ENCODE measurements around the gene LAMTOR1. TPM values are rescaled to one million over a fixed set of nuclear protein-coding genes. Genes with fewer than 3 reads are reported as not detected.

Gene LAMTOR1
- total RNA-seq, 2 donors from 2014 or later, result 53.4 to 69.1 TPM

- Mint-ChIP-seq H3K4me3 (peak within 1 kb of the TSS; percentile 92), H3K4me1 (peaks cover 30% of the 10 kb centered on the region), H3K36me3 (ENCODE audit: low read depth) (peaks cover 43% of the 10 kb centered on the region), H3K9me3 (no peaks in the 10 kb centered on the region), H3K27me3 (no peaks in the 10 kb centered on the region), H3K27ac (peak within 1 kb of the TSS; percentile 43)
- ATAC-seq (replicated peaks), result no peak
Measured at GRCh38 chr11:72105888-72106287, 2.8 kb upstream of the LAMTOR1 start, which contains the start of gene TOMT. Gene TOMT (plus strand): TSS chr11:72105924. CDS start chr11:72105952, 28 bp downstream.

GRCh38 chr11:72103754-72104167 is 664 bp upstream of the LAMTOR1 start:
- Mint-ChIP-seq H3K27me3 (no peaks in the 10 kb centered on the region), H3K4me3 (peak overlapping the region; percentile 92), H3K4me1 (peaks cover 36% of the 10 kb centered on the region), H3K27ac (peak overlapping the region; percentile 96), H3K9me3 (no peaks in the 10 kb centered on the region), H3K36me3 (ENCODE audit: low read depth) (peaks cover 45% of the 10 kb centered on the region)
- ATAC-seq (replicated peaks), result no peak

- peak; percentile 16 for ATAC-seq (replicated peaks)
- Mint-ChIP-seq H3K4me1 (peaks cover 41% of the 10 kb centered on the region), H3K27ac (peak overlapping the region; percentile 96), H3K9me3 (no peaks in the 10 kb centered on the region), H3K27me3 (no peaks in the 10 kb centered on the region), H3K4me3 (peak overlapping the region; percentile 92), H3K36me3 (ENCODE audit: low read depth) (peaks cover 56% of the 10 kb centered on the region)
Measured at GRCh38 chr11:72102631-72102945, 509 bp downstream of the LAMTOR1 start.

GRCh38 chr11:72102162-72102561 is 935 bp downstream of the LAMTOR1 start:
- Mint-ChIP-seq H3K9me3 (no peaks in the 10 kb centered on the region), H3K4me1 (peaks cover 41% of the 10 kb centered on the region), H3K27ac (peak overlapping the region; percentile 96), H3K36me3 (ENCODE audit: low read depth) (peaks cover 56% of the 10 kb centered on the region), H3K4me3 (peak overlapping the region; percentile 92), H3K27me3 (no peaks in the 10 kb centered on the region)
- no peak for ATAC-seq (replicated peaks)

- H3K27me3 Mint-ChIP-seq, result no peaks in the 10 kb centered on the region
- no peak for ATAC-seq (replicated peaks)
- no peaks in the 10 kb centered on the region for H3K9me3 Mint-ChIP-seq
- peaks cover 63% of the 10 kb centered on the region for H3K36me3 Mint-ChIP-seq (ENCODE audit: low read depth)
- peaks cover 41% of the 10 kb centered on the region for H3K4me1 Mint-ChIP-seq
- peak overlapping the region; percentile 96 for H3K27ac Mint-ChIP-seq
- H3K4me3 Mint-ChIP-seq, result no peak overlapping the region
Measured at GRCh38 chr11:72100462-72100861, 2.6 kb downstream of the LAMTOR1 start.

GRCh38 chr11:72100009-72100408 is 3.1 kb downstream of the LAMTOR1 start:
- peaks cover 41% of the 10 kb centered on the region for H3K4me1 Mint-ChIP-seq
- H3K27me3 Mint-ChIP-seq, result no peaks in the 10 kb centered on the region
- ATAC-seq (replicated peaks), result no peak
- H3K36me3 Mint-ChIP-seq (ENCODE audit: low read depth), result peaks cover 68% of the 10 kb centered on the region
- H3K4me3 Mint-ChIP-seq, result no peak overlapping the region
- no peaks in the 10 kb centered on the region for H3K9me3 Mint-ChIP-seq
- H3K27ac Mint-ChIP-seq, result peak overlapping the region; percentile 96

- ATAC-seq (replicated peaks), result no peak
- Mint-ChIP-seq H3K4me3 (no peak overlapping the region), H3K4me1 (peaks cover 35% of the 10 kb centered on the region), H3K36me3 (ENCODE audit: low read depth) (peaks cover 80% of the 10 kb centered on the region), H3K27ac (no peak overlapping the region), H3K27me3 (no peaks in the 10 kb centered on the region), H3K9me3 (no peaks in the 10 kb centered on the region)
Measured at GRCh38 chr11:72098741-72099140, 4.4 kb downstream of the LAMTOR1 start.

GRCh38 chr11:72091292-72091691 is 11.8 kb downstream of the LAMTOR1 start:
- H3K9me3 Mint-ChIP-seq, result no peaks in the 10 kb centered on the region
- ATAC-seq (replicated peaks), result peak; percentile 82
- peaks cover 18% of the 10 kb centered on the region for H3K4me1 Mint-ChIP-seq
- H3K27ac Mint-ChIP-seq, result peak overlapping the region; percentile 70
- H3K27me3 Mint-ChIP-seq, result no peaks in the 10 kb centered on the region
- peaks cover 47% of the 10 kb centered on the region for H3K36me3 Mint-ChIP-seq (ENCODE audit: low read depth)
- H3K4me3 Mint-ChIP-seq, result no peak overlapping the region

- peak; percentile 61 for ATAC-seq (replicated peaks)
- peaks cover 25% of the 10 kb centered on the region for H3K36me3 Mint-ChIP-seq (ENCODE audit: low read depth)
- H3K27ac Mint-ChIP-seq, result peak overlapping the region; percentile 55
- H3K9me3 Mint-ChIP-seq, result no peaks in the 10 kb centered on the region
- H3K4me1 Mint-ChIP-seq, result peaks cover 25% of the 10 kb centered on the region
- H3K27me3 Mint-ChIP-seq, result no peaks in the 10 kb centered on the region
- no peak overlapping the region for H3K4me3 Mint-ChIP-seq
Measured at GRCh38 chr11:72088076-72088808, 14.9 kb downstream of the LAMTOR1 start.

- Mint-ChIP-seq H3K9me3 (no peaks in the 10 kb centered on the region), H3K36me3 (ENCODE audit: low read depth) (peaks cover 25% of the 10 kb centered on the region), H3K4me1 (peaks cover 26% of the 10 kb centered on the region), H3K4me3 (no peak overlapping the region), H3K27me3 (no peaks in the 10 kb centered on the region), H3K27ac (peak overlapping the region; percentile 39)
- ATAC-seq (replicated peaks), result peak; percentile 41
Measured at GRCh38 chr11:72085621-72086351, 17.3 kb downstream of the LAMTOR1 start.

- Mint-ChIP-seq H3K4me3 (no peak overlapping the region), H3K27me3 (no peaks in the 10 kb centered on the region), H3K27ac (peak overlapping the region; percentile 39), H3K9me3 (no peaks in the 10 kb centered on the region), H3K36me3 (ENCODE audit: low read depth) (peaks cover 31% of the 10 kb centered on the region), H3K4me1 (peaks cover 30% of the 10 kb centered on the region)
- no peak for ATAC-seq (replicated peaks)
Measured at GRCh38 chr11:72084965-72085364, 18.1 kb downstream of the LAMTOR1 start.

GRCh38 chr11:72084076-72084475 is 19.0 kb downstream of the LAMTOR1 start:
- H3K9me3 Mint-ChIP-seq, result no peaks in the 10 kb centered on the region
- H3K4me1 Mint-ChIP-seq, result peaks cover 30% of the 10 kb centered on the region
- no peaks in the 10 kb centered on the region for H3K27me3 Mint-ChIP-seq
- no peak for ATAC-seq (replicated peaks)
- H3K36me3 Mint-ChIP-seq (ENCODE audit: low read depth), result peaks cover 24% of the 10 kb centered on the region
- H3K27ac Mint-ChIP-seq, result no peak overlapping the region
- H3K4me3 Mint-ChIP-seq, result no peak overlapping the region

- Mint-ChIP-seq H3K4me3 (no peak overlapping the region), H3K27ac (peak overlapping the region; percentile 13), H3K27me3 (no peaks in the 10 kb centered on the region), H3K9me3 (no peaks in the 10 kb centered on the region), H3K4me1 (peaks cover 33% of the 10 kb centered on the region), H3K36me3 (ENCODE audit: low read depth) (peaks cover 22% of the 10 kb centered on the region)
- no peak for ATAC-seq (replicated peaks)
Measured at GRCh38 chr11:72083414-72083813, 19.7 kb downstream of the LAMTOR1 start.

GRCh38 chr11:72081821-72082453 is 21.2 kb downstream of the LAMTOR1 start:
- Mint-ChIP-seq H3K4me3 (peak overlapping the region; percentile 88), H3K36me3 (ENCODE audit: low read depth) (peaks cover 15% of the 10 kb centered on the region), H3K27ac (peak overlapping the region; percentile 97), H3K4me1 (peaks cover 30% of the 10 kb centered on the region), H3K27me3 (no peaks in the 10 kb centered on the region), H3K9me3 (no peaks in the 10 kb centered on the region)
- no peak for ATAC-seq (replicated peaks)
